HepG2 (cell line): Measurements from ENCODE around the gene WDR7. TPM values are rescaled to one million over a fixed set of nuclear protein-coding genes. Genes with fewer than 3 reads are reported as not detected.

Experiments used
- ATAC-seq: fragments of 200-7000 bp; cut with Tn5 transposase; 3 replicates; pipeline ENCODE4 v1.9.1; 2020; ENCODE audit warnings: mild to moderate bottlenecking, moderate library complexity
- BruUV-seq: library from RNA; stranded (reverse); fragments of 400-500 nt; replicated peaks from 2 replicates; lab custom pipeline; 2021; lab: Mats Ljungman, UMichigan
- CTCF ChIA-PET: fragments of 300-600 bp; formaldehyde crosslinking; extraction: SDS; loops from one replicate; lab custom pipeline; 2021; ENCODE audit warnings: low total read pairs, inconsistent platforms, low intra/inter-chr PET ratio; lab: Yijun Ruan, JAX
- POLR2A ChIA-PET: fragments of 350-600 bp; sonication (Branson Sonifier 250); formaldehyde crosslinking; loops from one replicate; lab custom pipeline; 2020; ENCODE audit warnings: antibody characterized with exemption, inconsistent platforms; lab: Yijun Ruan, JAX
- DNase-seq: peaks from one replicate; pipeline ENCODE4 v3.0.0-alpha.2; 2015; ENCODE audit warnings: low spot score
- FAIRE-seq: peaks from 3 replicates; lab custom pipeline; 2011; peaks lifted over from hg19 to GRCh38; lab: Jason Lieb, UNC
- H2AFZ ChIP-seq: one replicate; pipeline ENCODE4 v1.6.1; 2011; ENCODE audit warnings: low read length, inconsistent platforms
- H3K27ac ChIP-seq: fragments of 300-600 bp; 3 replicates; pipeline ENCODE4 v1.8.0; 2011; ENCODE audit warnings: mixed run types, mild to moderate bottlenecking, mixed read lengths, low read length, inconsistent platforms; ENCODE audit not compliant: insufficient read depth; ENCODE audit errors: extremely low read length
- H3K27me3 ChIP-seq, 2 experiments: fragments of 200-600 bp in 1 of 2; 2 replicates in 1 of 2; 3 replicates in 1 of 2; pipeline versions ENCODE4 v1.6.0 to v1.8.0; 2011; ENCODE audit warnings: low read length in 2 of 2, mild to moderate bottlenecking in 2 of 2, moderate library complexity in 2 of 2, inconsistent platforms in 1 of 2; ENCODE audit not compliant: insufficient read depth in 2 of 2, control insufficient read depth in 1 of 2
- H3K36me3 ChIP-seq, 2 experiments: fragments of 200-600 bp in 1 of 2; replicated peaks in 1 of 2; 2 replicates in 1 of 2; 3 replicates in 1 of 2; pipeline versions ENCODE4 v1.5.1 to v1.8.0; 2011; ENCODE audit warnings: low read length in 2 of 2, inconsistent platforms in 1 of 2; ENCODE audit not compliant: insufficient read depth in 2 of 2, control insufficient read depth in 1 of 2
- H3K4me1 ChIP-seq: 2 replicates; pipeline ENCODE4 v1.5.1; 2012; ENCODE audit warnings: low read length, inconsistent platforms; ENCODE audit not compliant: insufficient read depth
- H3K4me2 ChIP-seq: 2 replicates; pipeline ENCODE4 v1.6.0; 2011; ENCODE audit warnings: low read depth, low read length, inconsistent platforms
- H3K4me3 ChIP-seq, 3 experiments: fragments of 200-600 bp in 1 of 3; sonication (generic), shearing (Covaris generic) in 1 of 3; replicated peaks in 1 of 3; 2 replicates each; pipeline ENCODE4 v1.5.1; 2011 to 2016; ENCODE audit warnings: low read length in 3 of 3, inconsistent platforms in 2 of 3, low read depth in 2 of 3, mild to moderate bottlenecking in 2 of 3, control low read depth in 1 of 3, mixed read lengths in 1 of 3; ENCODE audit not compliant: insufficient read depth in 1 of 3
- H3K79me2 ChIP-seq: one replicate; pipeline ENCODE4 v1.6.1; 2011; ENCODE audit warnings: low read length, inconsistent platforms; ENCODE audit not compliant: insufficient read depth
- H3K9ac ChIP-seq: 2 replicates; pipeline ENCODE4 v1.6.0; 2011; ENCODE audit warnings: mild to moderate bottlenecking, low read depth, low read length, inconsistent platforms; ENCODE audit not compliant: insufficient read depth
- H3K9me3 ChIP-seq: 2 replicates; pipeline ENCODE4 v1.5.1; 2012; ENCODE audit warnings: mild to moderate bottlenecking, low read length
- H4K20me1 ChIP-seq: 2 replicates; pipeline ENCODE4 v1.6.0; 2011; ENCODE audit warnings: inconsistent platforms, mild to moderate bottlenecking, low read length, moderate library complexity; ENCODE audit not compliant: insufficient read depth
- ASH2L ChIP-seq: fragments of 300-600, 200-600 bp; sonication (generic); IDR thresholded peaks from 2 replicates; pipeline ENCODE4 v1.7.0; 2017; ENCODE audit warnings: low read depth, mild to moderate bottlenecking, moderate library complexity, mixed read lengths, low read length; ENCODE audit not compliant: insufficient read length
- ELF4 ChIP-seq: sonication (generic); formaldehyde crosslinking; IDR thresholded peaks from 2 replicates; pipeline ENCODE4 v1.5.0; 2020; ENCODE audit warnings: missing genetic modification reagents, mild to moderate bottlenecking, moderate library complexity, borderline replicate concordance
- FOXJ3 ChIP-seq: sonication (generic); formaldehyde crosslinking; IDR thresholded peaks from 2 replicates; pipeline ENCODE4 v1.4.0; 2020; ENCODE audit warnings: missing genetic modification reagents, mild to moderate bottlenecking, borderline replicate concordance
- MLLT10 ChIP-seq: sonication (generic); formaldehyde crosslinking; IDR thresholded peaks from 2 replicates; pipeline ENCODE4 v1.4.0; 2020; ENCODE audit warnings: missing genetic modification reagents
- NONO ChIP-seq, 2 experiments: fragments of 450-650 bp in 1 of 2; sonication (generic) in 1 of 2; formaldehyde crosslinking in 1 of 2; IDR thresholded peaks in 1 of 2; conservative IDR thresholded peaks in 1 of 2; 2 replicates each; pipeline versions ENCODE4 v1.6.1 to v1.8.0; 2017 to 2022; ENCODE audit warnings: mild to moderate bottlenecking in 1 of 2, missing genetic modification reagents in 1 of 2, moderate library complexity in 1 of 2
- PLSCR1 ChIP-seq: sonication (generic); formaldehyde crosslinking; IDR thresholded peaks from 2 replicates; pipeline ENCODE4 v1.5.0; 2020; ENCODE audit warnings: missing genetic modification reagents, mild to moderate bottlenecking, borderline replicate concordance
- PRPF4 ChIP-seq: fragments of 200-400 bp; formaldehyde crosslinking; IDR thresholded peaks from 2 replicates; pipeline ENCODE4 v1.6.1; 2016; ENCODE audit warnings: low read length, low read depth; ENCODE audit not compliant: poor library complexity, severe bottlenecking
- RXRB ChIP-seq: IDR thresholded peaks from 2 replicates; pipeline ENCODE4 v1.6.1; 2016; ENCODE audit warnings: borderline replicate concordance, missing genetic modification reagents, missing compliant biosample characterization
- SOX5 ChIP-seq: IDR thresholded peaks from 2 replicates; pipeline ENCODE4 v1.6.1; 2016; ENCODE audit warnings: borderline replicate concordance
- TAF15 ChIP-seq: fragments of 200-400 bp; formaldehyde crosslinking; IDR thresholded peaks from one replicate; pipeline ENCODE4 v1.6.1; 2018; ENCODE audit warnings: mild to moderate bottlenecking, low read depth, low read length; ENCODE audit not compliant: poor library complexity, severe bottlenecking
- XBP1 ChIP-seq: sonication (generic); formaldehyde crosslinking; IDR thresholded peaks from 2 replicates; pipeline ENCODE4 v1.5.0; 2020; ENCODE audit warnings: missing genetic modification reagents
- ZKSCAN1 ChIP-seq: fragments of 150-350 bp; IDR thresholded peaks from 2 replicates; pipeline ENCODE4 v1.6.1; 2014; ENCODE audit warnings: low read length
- ZNF12 ChIP-seq: sonication (generic); formaldehyde crosslinking; IDR thresholded peaks from 2 replicates; pipeline ENCODE4 v1.5.0; 2020; ENCODE audit warnings: missing genetic modification reagents
- ZNF331 ChIP-seq: sonication (generic); formaldehyde crosslinking; IDR thresholded peaks from 2 replicates; pipeline ENCODE4 v1.4.0; 2020; ENCODE audit warnings: missing genetic modification reagents
- ZNF446 ChIP-seq: sonication (generic); formaldehyde crosslinking; IDR thresholded peaks from 2 replicates; pipeline ENCODE4 v1.5.0; 2020; ENCODE audit warnings: mild to moderate bottlenecking, missing genetic modification reagents
- ZNF451 ChIP-seq: sonication (generic); formaldehyde crosslinking; IDR thresholded peaks from 2 replicates; pipeline ENCODE4 v1.5.0; 2020; ENCODE audit warnings: mild to moderate bottlenecking, missing genetic modification reagents
- ZNF737 ChIP-seq: sonication (generic); formaldehyde crosslinking; IDR thresholded peaks from 2 replicates; pipeline ENCODE4 v1.5.0; 2020; ENCODE audit warnings: missing genetic modification reagents, mild to moderate bottlenecking, borderline replicate concordance
- WGBS: methylation state at CpG from one replicate; pipeline ENCODE4 v1.1.6; 2017; ENCODE audit warnings: low lambda C conversion rate; 5-methylcytosine and 5-hydroxymethylcytosine counted together
- in situ Hi-C: cut with HindIII; loops from 2 replicates; pipeline ENCODE4 v1.10.0; 2017; ENCODE audit warnings: low pct_unique_long_range_greater_than_20kb; ENCODE audit not compliant: extremely low pct_ligation_motif_present
- intact Hi-C: fragments of 100-400 bp; cut with micrococcal nuclease; formaldehyde crosslinking; loops from one replicate; pipeline ENCODE4 v1.10.0; 2022; ENCODE audit not compliant: unreplicated experiment
- polyA plus RNA-seq, 8 experiments: library from polyadenylated mRNA; depleted of rRNA in 3 of 8; stranded (reverse) in 7 of 8; unstranded in 1 of 8; fragments of >200 nt; fragmentation: Illumina TruSeq in 4 of 8; extraction: Trizol in 4 of 8; gene quantifications; 2 replicates each; pipeline versions ENCODE4 v1.2.1 to v1.2.3, GENCODE V29; 2011 to 2016; ENCODE audit warnings: low read depth in 4 of 8, missing spikeins in 1 of 8, mixed read lengths in 1 of 8; ENCODE audit not compliant: insufficient read depth in 1 of 8
- total RNA-seq, 5 experiments: library from RNA; depleted of rRNA; stranded (reverse); fragments of >200 nt; fragmentation: Illumina TruSeq; extraction: Trizol; gene quantifications; 2 replicates each; pipeline ENCODE4 v1.2.3, GENCODE V29; 2016; ENCODE audit warnings: low read depth in 1 of 5
- TF ChIP-seq, protein P1 (sequence below): fragments of 450-650 bp; IDR thresholded peaks from 2 replicates; pipeline ENCODE4 v1.6.1; 2016
- TF ChIP-seq, protein P2 (sequence below): sonication (generic); formaldehyde crosslinking; IDR thresholded peaks from 2 replicates; pipeline ENCODE4 v1.8.1; 2023; ENCODE audit warnings: mild to moderate bottlenecking, missing genetic modification reagents, borderline replicate concordance

WDR7 gene
- total and polyA plus RNA-seq, 2 of the 13 experiments (the other 11 are each of a cell fraction or from before 2014, with no cell fraction given): 2.0 to 7.8 TPM

DNA sequence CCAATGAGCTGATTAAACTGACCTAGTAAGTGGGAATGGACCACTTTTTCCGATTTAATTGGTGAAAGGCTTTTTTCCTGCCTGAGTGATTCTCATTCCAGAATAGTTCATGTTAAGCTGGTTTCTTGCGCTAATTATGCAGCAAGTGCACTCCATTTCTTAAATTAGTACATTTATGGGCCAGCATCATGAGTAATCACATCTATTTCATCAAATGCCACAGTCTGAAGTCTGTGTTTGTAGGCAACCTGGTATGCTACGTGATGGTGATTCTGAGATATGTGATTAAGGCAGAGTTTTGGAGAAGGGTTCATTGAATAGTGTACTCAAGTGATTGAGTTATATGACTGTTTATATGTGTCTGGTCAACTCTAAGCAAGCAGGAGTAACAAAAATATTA, 367.7 kb downstream of the WDR7 start:
- no peak for FAIRE-seq

GRCh38 chr18:57022716-57023115, 371.6 kb downstream of the WDR7 start:
- TF ChIP-seq ELF4 (CRISPR knock-in tag) (no peak), ASH2L (no peak), XBP1 (CRISPR knock-in tag) (no peak), ZKSCAN1 (0 out of 2 replicates have a peak, but pooled peaks have one; percentile 29), MLLT10 (CRISPR knock-in tag) (no peak), ZNF331 (CRISPR knock-in tag) (no peak), ZNF737 (CRISPR knock-in tag) (no peak), TAF15 (no peak), ZNF446 (CRISPR knock-in tag) (no peak), NONO (IDR thresholded peaks at IDR 0.05) (no peak), NONO (CRISPR knock-in tag; conservative IDR thresholded peaks at IDR 0.05) (no peak), RXRB (CRISPR knock-in tag) (no peak)
- TF ChIP-seq, protein P1, sequence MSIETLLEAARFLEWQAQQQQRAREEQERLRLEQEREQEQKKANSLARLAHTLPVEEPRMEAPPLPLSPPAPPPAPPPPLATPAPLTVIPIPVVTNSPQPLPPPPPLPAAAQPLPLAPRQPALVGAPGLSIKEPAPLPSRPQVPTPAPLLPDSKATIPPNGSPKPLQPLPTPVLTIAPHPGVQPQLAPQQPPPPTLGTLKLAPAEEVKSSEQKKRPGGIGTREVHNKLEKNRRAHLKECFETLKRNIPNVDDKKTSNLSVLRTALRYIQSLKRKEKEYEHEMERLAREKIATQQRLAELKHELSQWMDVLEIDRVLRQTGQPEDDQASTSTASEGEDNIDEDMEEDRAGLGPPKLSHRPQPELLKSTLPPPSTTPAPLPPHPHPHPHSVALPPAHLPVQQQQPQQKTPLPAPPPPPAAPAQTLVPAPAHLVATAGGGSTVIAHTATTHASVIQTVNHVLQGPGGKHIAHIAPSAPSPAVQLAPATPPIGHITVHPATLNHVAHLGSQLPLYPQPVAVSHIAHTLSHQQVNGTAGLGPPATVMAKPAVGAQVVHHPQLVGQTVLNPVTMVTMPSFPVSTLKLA: peak; percentile 83
- TF ChIP-seq, protein P2, sequence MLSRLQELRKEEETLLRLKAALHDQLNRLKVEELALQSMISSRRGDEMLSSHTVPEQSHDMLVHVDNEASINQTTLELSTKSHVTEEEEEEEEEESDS: no peak
- Histone ChIP-seq H4K20me1 (no peaks in the 10 kb centered on the region), H3K9ac (no peak overlapping the region), H3K79me2 (no peaks in the 10 kb centered on the region), H2AFZ (no peak overlapping the region), H3K4me2 (no peak overlapping the region), H3K9me3 (no peaks in the 10 kb centered on the region), H3K27me3 (no peaks in the 10 kb centered on the region; a peak in 1 of 5 replicates), H3K27ac (no peak overlapping the region), H3K4me3 (no peak overlapping the region), H3K36me3 (no peaks in the 10 kb centered on the region), H3K4me1 (no peaks in the 10 kb centered on the region)
- ChIA-PET POLR2A (no interaction called here), CTCF (no interaction called here)
- ATAC-seq: no peak
- WGBS: 64% methylated on average over 4 of the region's 4 CpGs
- no peak for FAIRE-seq
- intact Hi-C loops: no loop called here
- no TSS peak for BruUV-seq
- no peak for DNase-seq
- in situ Hi-C loops: no loop called here

More for the DNA sequence above, 367.7 kb downstream of the WDR7 start:
- TF ChIP-seq ZNF451 (CRISPR knock-in tag) (no peak), PLSCR1 (CRISPR knock-in tag) (no peak), PRPF4 (no peak), SOX5 (CRISPR knock-in tag) (no peak), ZNF12 (CRISPR knock-in tag) (no peak), FOXJ3 (CRISPR knock-in tag) (no peak)
- TF ChIP-seq, all 625 proteins: peak for 0
- H3K36me3 ChIP-seq: no peaks in the 10 kb centered on the region
- no peak overlapping the region for H3K4me2 ChIP-seq
- H3K4me3 ChIP-seq: no peak overlapping the region
- no peak for DNase-seq
- no peaks in the 10 kb centered on the region for H3K9me3 ChIP-seq
- H3K4me1 ChIP-seq: no peaks in the 10 kb centered on the region
- H3K27me3 ChIP-seq: no peaks in the 10 kb centered on the region; a peak in 1 of 5 replicates
- intact Hi-C loops (no loop called here), in situ Hi-C loops (no loop called here)
- WGBS: 92% methylated on average over 3 of the region's 3 CpGs
- no peak overlapping the region for H2AFZ ChIP-seq
- no TSS peak for BruUV-seq
- ChIA-PET CTCF (no interaction called here), POLR2A (no interaction called here)
- H3K79me2 ChIP-seq: no peaks in the 10 kb centered on the region
- no peak for ATAC-seq
- no peak overlapping the region for H3K9ac ChIP-seq
- H3K27ac ChIP-seq: no peak overlapping the region
- no peaks in the 10 kb centered on the region for H4K20me1 ChIP-seq
